Measurements from ENCODE around the gene CBFB.

DNA sequence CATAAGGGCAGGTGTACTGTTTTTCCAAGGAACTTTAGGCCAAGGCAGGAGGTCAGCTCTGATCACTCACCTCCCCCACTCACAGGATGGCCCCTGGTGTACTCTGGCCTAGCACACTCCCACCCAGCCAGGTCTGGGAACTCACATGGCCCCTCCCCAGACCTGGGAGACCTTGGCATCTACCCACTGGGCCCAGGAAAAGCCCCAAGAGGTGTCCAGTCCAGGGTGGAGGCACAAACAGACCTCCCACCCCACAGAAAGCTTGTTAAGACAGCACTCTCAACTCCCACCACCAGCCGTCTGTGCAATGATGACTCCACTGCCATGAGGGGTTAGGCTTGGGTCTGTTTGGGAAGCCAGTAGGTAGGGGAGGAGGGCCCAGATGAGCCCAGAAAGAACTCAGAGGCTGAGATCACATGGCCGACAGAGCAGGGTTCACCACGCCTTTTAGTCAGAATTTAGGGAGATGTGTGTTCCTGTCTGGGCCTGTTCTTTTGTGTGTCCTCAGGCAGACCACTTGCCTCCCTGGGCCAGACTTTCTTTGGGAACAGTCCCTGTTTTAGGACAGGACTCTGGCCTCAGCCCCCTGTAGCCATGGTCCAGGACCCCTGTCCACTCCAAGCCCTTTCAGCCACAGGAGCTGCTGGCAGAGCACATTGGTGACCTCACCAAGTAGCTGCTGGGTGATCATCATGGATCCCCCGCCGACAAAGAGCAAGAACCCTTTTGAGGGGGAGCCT is 12.1 kb upstream of the CBFB start:
- TF ChIP-seq, protein P1, sequence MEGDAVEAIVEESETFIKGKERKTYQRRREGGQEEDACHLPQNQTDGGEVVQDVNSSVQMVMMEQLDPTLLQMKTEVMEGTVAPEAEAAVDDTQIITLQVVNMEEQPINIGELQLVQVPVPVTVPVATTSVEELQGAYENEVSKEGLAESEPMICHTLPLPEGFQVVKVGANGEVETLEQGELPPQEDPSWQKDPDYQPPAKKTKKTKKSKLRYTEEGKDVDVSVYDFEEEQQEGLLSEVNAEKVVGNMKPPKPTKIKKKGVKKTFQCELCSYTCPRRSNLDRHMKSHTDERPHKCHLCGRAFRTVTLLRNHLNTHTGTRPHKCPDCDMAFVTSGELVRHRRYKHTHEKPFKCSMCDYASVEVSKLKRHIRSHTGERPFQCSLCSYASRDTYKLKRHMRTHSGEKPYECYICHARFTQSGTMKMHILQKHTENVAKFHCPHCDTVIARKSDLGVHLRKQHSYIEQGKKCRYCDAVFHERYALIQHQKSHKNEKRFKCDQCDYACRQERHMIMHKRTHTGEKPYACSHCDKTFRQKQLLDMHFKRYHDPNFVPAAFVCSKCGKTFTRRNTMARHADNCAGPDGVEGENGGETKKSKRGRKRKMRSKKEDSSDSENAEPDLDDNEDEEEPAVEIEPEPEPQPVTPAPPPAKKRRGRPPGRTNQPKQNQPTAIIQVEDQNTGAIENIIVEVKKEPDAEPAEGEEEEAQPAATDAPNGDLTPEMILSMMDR (IDR thresholded peaks at IDR 0.05) = no peak
- no peak for TF ChIP-seq POLR2A (IDR thresholded peaks at IDR 0.05)
- TF ChIP-seq EP300 (IDR thresholded peaks at IDR 0.05; ENCODE audit: low read depth) = no peak

Data from transverse colon (tissue), 3 donors.